NCI-H1436 (cell line): ENCODE measurements around the gene FOXL1.

Source experiments
- DNase-seq: peaks from one replicate; lab custom pipeline; 2025; lab: John Stamatoyannopoulos, UW

FOXL1 gene

GRCh38 chr16:86608301-86608747 is 30.0 kb downstream of the FOXL1 start:
- DNase-seq = no peak

GRCh38 chr16:86609115-86609514 is 30.8 kb downstream of the FOXL1 start:
- no peak for DNase-seq

- no peak for DNase-seq
These were observed 31.3 kb downstream of the FOXL1 start for GRCh38 chr16:86609661-86610060.

- no peak for DNase-seq
These were observed 32.6 kb downstream of the FOXL1 start for GRCh38 chr16:86610779-86611524.

- DNase-seq = no peak
These were observed 33.1 kb downstream of the FOXL1 start for GRCh38 chr16:86611525-86611855.

- no peak for DNase-seq
These were observed 33.6 kb downstream of the FOXL1 start for GRCh38 chr16:86611941-86612340.

- DNase-seq = no peak
These were observed 36.4 kb downstream of the FOXL1 start for GRCh38 chr16:86614699-86615098.

- DNase-seq = no peak
These were observed 38.6 kb downstream of the FOXL1 start for GRCh38 chr16:86616906-86617305.

- no peak for DNase-seq
These were observed 40.3 kb downstream of the FOXL1 start for GRCh38 chr16:86618431-86619238.

GRCh38 chr16:86619239-86619794 is 41.0 kb downstream of the FOXL1 start:
- DNase-seq = no peak

GRCh38 chr16:86620184-86620583 is 41.8 kb downstream of the FOXL1 start:
- DNase-seq = no peak

GRCh38 chr16:86621966-86622365 is 43.6 kb downstream of the FOXL1 start:
- DNase-seq = no peak

GRCh38 chr16:86622700-86623615 is 44.6 kb downstream of the FOXL1 start:
- DNase-seq = no peak

- no peak for DNase-seq
These were observed 46.7 kb downstream of the FOXL1 start for GRCh38 chr16:86625029-86625428.

- no peak for DNase-seq
These were observed 47.5 kb downstream of the FOXL1 start for GRCh38 chr16:86625821-86626220.

GRCh38 chr16:86626284-86626683 is 47.9 kb downstream of the FOXL1 start:
- no peak for DNase-seq

GRCh38 chr16:86626966-86627365 is 48.6 kb downstream of the FOXL1 start:
- DNase-seq = no peak

- DNase-seq = no peak
These were observed 50.3 kb downstream of the FOXL1 start for GRCh38 chr16:86628614-86629013.

- no peak for DNase-seq
These were observed 52.1 kb downstream of the FOXL1 start for GRCh38 chr16:86630471-86630870.

GRCh38 chr16:86631444-86631843 is 53.1 kb downstream of the FOXL1 start:
- DNase-seq = no peak
